Measurements from ENCODE around the gene ABLIM1.

ABLIM1 gene

DNA sequence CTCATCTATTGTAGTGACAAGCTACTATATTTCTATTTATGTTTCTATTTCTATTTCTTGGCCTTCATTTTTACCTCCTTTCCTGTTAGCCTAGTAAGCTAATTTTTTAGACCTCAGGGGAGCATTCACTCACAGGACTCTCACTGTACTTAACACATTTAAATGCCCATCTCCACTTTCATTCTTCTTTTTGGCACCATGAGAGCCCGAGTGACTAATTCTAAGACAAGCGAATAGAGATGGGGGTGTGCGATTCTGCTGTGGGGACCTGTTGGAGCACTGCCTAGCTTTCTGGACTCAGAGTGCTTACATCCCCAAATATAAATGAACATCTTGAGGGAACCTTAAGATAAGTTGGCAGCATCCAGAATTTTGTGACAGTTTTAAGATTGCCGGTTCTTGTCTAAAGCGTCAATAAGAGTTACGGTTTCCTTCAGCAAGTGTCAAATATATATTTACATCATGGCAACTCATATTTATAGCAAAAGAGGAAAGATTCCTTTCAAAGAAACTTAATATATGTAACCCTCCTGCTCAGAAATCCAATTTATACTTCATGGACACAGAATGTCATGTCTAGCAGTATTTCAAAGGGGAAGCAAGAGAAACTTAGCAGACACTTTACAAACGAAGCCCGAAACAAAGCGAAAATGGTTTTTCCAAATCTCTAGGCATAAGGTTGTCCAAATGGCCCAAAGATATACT, 199.7 kb downstream of the ABLIM1 start:
- DNase-seq (ENCODE audit: low spot score), result no peak

DNA sequence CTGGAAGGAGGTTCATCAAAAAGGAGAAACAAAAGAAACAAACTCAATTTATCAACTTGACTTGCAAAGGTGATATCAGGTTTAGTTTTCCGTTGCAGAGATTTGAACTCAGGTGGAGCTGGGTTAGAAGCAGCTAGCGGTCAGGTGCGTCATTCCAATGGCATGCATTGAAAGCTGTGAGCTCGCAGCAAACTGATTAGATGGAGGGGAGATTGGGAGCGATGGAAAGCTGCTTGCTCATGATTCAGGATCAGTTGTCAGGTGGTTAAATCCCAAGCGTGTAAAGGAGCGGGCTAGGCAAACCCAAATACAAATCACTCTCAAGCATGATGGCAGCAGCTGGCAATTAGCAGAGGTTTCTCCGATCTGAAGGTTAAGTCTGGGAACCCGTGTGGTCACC, 204.5 kb downstream of the ABLIM1 start:
- DNase-seq (ENCODE audit: low spot score), result no peak

DNA sequence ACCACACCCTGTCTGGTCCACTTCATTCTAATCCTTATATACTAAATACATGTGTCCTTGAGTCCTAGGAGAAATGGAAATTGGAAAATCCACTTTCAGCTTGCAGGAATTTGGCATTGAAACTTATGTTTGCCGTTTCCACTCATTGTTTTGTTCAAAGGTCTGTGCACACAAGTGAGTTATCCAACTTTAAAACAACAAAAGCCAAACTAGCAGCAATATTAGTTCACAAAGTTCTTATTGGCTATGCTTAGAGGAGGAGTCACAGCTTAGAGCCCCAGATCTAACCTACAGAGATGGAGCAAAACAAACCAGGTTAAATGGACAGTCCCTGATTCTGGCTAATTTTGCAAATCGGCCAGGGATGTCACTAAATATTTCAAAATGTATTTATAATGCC, 209.2 kb downstream of the ABLIM1 start:
- DNase-seq (ENCODE audit: low spot score), result no peak

GRCh38 chr10:114445332-114445731, 212.7 kb downstream of the ABLIM1 start:
- DNase-seq (ENCODE audit: low spot score), result no peak

DNA sequence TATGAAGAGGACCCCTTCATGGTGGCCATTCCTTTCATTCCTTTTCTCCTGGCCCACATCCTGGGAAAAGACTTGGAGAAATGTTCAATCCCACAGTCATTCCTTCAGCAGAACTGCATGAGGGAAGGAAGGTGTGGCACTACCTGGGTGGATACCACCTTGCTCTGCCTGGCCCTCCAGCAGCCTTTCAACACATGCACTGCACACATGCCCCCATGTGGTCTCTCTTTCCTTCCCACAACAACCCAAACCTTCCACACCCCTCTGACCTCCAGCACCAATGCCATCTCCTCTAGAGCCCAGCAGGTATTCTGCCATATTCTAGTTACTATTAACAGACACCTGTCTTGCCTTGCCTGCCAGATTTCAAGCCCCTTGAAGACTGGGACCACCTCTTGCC, 213.3 kb downstream of the ABLIM1 start:
- DNase-seq (ENCODE audit: low spot score), result no peak

DNA sequence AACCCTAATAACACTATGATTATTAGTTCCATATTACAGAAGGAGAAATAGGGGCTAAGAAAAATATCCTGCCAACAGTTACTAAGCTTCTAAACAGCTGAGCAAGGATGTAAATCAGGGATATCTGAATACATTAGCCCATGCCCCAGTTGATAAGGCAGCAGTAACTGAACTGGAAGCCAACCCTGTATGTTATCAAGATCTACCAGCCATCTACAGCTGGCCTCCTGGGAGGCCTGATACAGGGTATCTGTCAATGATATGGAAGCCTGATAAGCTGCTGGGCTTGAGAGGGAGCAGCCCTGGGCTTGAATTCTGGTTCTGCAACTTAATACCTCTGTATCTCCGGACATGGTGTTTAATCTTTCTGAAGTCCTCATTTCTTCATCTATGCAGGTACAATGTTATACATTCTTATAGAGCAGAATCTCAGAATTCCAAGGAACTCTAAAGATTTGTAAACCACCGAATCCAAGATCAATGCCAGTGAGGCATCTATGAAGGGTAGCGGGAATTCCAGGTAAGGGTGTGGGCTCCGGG, 215.9 kb downstream of the ABLIM1 start:
- DNase-seq (ENCODE audit: low spot score), result no peak

- DNase-seq (ENCODE audit: low spot score), result no peak
These were observed 217.0 kb downstream of the ABLIM1 start for GRCh38 chr10:114441107-114441506.

DNA sequence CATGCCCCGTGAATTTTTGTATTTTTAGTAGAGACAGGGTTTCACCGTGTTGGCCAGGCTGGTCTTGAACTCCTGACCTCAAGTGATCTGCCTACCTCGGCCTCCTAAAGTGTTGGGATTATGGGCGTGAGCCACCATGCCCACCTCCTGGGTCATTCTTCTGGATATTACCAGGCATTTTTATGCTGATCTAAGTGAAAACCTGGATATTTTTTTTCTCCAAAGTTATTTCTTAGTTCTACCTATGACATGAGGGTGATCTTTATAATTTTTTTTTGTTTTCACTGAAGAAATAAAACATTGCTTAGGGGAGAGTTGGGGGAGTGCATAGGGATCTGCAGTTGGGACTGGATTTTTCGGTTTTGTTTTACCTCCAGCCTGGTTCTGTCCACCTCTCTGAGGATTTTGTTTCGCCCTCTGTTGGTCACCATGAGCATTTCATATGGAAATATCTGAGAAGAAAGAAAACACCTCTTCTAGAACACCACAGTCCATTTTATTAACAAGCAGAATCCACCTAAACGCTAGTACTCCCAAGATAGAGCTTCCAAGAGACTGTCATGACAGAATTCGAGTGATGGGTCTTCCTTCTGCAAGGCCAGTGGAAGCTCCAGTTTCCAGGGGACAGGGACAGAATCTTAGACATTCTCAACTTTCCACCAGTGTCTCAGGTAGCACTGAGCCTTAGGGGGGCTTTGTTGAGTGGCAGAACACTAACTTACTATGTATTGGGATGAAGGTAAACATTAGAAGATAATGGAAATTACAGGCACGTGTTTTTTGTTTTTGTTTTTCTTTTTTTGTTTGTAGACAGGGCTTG, 220.4 kb downstream of the ABLIM1 start:
- peak; percentile 46 for DNase-seq (ENCODE audit: low spot score)

DNA sequence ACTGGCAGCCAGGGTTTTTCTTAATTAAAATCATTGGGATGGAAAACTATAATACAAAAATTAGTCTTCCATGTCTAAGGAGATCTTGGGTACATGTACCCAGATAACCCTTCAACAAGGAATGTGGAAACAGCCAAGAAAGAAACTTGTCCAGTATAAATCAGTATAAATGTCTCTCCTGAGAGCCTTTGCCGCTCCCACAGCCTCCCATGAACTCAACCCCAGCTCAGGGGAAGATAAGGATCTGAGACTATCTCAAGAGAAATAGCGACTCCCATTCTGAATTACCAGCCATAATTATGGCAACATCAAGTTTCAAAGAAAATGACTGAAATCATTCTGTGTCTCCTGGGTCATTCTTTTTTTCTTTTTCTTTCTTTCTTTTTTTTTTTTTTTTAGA, 221.1 kb downstream of the ABLIM1 start:
- no peak for DNase-seq (ENCODE audit: low spot score)

DNA sequence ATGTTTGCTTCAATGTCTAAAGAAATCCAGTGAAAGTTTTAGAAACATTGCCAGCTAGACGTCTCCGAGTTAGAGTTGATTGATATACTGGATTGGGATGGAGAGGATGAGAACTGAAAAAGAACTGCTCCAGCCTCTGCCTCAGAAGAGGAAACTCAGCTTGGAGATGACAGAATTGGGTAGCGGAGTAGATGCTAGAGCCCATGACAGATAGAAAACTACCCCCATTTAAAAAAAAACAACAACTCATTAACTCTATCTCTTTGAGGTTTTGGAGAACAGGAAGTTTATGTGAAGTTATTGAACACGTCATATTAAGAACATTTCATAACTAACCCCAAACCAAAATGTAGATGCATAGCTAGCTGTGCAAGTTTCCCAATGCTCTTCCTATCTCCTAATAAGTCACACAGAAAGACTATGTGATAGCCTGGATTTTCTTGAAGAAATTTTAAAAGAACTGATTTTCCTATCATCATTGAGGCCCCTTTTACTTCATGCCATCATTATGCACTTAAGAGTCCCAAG, 225.4 kb downstream of the ABLIM1 start:
- DNase-seq (ENCODE audit: low spot score), result no peak

- DNase-seq (ENCODE audit: low spot score), result no peak
These were observed 226.5 kb downstream of the ABLIM1 start for GRCh38 chr10:114431414-114432135.

DNA sequence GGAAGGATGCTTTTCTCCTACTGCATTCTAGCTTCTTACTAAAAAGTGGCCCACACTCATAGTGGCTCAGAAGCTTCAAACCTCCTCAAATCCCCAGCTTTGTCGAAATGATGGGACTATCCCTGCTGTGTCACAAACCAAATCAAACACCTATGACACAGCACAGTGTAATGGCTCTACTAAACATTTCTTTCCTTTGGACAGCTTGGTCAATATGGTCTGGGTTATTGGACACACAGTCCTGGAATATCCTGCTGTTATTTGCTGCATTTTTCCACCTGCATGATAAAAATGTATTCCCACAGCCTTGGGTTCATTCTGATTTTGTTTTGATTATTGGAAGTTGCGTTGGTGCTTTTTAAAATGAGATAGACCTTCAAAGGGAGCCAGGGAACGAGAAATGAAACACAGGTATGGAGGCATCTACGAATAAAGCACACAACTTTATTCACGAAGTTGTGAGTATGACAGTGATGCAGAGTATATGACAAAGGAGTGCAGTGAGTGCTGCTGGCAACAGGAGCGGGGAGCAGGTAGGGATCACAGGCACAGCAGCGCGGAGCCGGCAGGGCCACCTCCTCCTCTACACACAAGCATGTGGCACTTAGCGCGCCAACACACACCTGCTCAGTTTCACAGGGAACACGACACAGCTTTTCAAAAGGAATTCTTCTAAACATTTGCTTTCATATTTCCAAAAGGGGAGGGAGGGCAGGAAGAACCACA, 227.2 kb downstream of the ABLIM1 start:
- no peak for DNase-seq (ENCODE audit: low spot score)

DNA sequence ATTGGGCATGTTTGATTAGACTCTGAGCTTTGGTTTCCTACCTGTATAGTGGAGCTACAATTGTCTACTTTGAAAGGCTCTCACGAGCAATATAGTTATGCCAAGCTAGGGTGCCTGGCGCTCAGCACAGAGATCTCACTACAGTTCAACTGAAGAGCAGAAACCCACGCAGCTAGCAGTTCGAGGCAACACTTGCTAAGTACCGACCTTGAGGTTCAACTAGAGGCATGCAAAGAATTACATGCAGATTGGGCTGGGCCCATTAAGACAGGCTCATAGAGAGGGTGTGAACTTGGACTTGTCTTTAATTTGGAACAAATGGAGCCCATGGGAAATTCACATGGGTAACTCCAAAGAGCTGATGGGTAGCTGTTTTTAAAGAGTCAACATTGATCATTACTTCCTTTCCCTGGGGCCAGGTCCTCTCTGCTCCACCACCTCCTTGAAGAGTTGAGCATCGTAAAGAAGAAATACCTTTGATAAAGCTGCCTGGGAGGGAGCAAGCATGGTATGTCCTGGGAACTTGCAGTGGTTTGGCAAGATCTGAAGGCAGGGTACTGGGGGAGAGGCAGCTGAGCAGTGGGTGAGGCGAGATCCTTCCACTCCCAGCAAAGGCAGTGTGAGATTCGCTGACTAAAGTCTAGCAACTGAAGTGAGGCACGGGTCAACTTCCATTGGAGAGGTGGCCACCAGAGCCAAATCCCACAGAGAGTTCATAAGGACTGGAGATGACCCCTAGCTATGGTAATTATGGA, 228.3 kb downstream of the ABLIM1 start:
- DNase-seq (ENCODE audit: low spot score), result no peak

GRCh38 chr10:114427124-114427852, 230.8 kb downstream of the ABLIM1 start:
- DNase-seq (ENCODE audit: low spot score), result no peak

DNA sequence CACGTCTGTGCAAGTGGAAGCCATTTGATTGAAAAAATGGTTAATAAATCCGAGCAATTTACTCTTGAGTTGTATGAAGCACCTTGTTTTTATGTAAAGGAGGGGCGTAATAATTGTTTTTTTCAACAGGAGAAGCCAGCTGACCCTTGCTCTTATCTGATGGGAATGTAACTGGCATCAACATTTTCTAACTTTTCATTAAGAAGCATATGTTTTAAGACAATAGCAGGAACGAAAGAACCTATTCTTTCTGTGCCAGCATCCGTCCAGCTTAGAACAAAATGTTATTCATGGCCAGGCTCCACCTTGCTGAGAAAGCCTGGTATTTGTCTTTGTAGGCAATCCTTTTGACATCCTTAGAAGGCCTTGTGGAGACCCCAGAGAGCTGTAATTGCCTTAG, 231.6 kb downstream of the ABLIM1 start:
- DNase-seq (ENCODE audit: low spot score), result no peak

DNA sequence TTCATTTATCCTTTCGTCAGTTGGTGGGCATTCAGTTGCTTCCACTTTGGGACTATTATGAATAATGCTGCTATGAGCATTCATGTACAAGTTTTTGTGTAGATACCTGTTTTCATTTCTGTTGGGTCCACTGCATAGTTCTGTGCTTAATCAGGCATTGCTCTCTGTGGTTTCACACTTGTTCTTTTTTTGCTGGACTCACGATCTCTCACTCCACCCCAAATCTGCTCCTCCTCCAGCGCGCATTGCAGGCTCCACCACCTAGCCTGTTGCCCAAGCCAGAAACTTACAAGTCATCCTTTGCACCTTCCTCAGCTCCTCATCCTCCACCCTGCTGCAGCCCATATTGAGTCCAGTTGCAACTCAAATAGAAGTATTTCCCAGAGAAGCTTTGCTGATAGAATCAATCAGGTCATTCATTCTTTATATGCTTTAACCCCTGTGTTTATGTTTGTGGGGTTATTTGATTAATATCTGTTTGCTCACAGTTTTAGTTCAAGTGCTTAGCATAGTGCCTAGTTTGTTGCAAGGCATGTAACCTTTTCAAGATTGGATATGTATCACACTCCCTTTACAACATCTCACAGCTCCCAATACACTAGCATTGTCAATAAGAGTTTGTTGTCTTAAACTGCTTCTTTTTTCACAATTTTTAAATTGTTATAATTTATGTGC, 237.1 kb downstream of the ABLIM1 start:
- no peak for DNase-seq (ENCODE audit: low spot score)

DNA sequence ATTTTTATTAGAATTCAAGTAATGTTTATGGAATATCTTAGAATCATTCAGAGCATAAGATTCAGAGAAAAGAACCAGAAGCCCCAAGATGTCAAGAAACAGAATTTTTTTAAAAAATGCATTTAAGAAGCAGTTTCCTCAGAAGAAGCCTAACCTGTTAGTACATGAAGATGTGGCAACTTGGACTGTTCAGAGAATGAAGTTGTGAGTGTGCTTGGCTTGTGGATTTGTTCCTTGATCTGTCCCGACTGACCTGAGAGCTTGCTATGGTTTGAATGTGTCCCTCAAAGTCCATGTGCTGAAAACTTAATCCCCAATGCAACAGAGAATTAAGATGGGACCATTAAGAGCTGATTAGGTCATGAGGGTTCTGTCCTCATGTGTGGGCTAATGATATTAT, 240.0 kb downstream of the ABLIM1 start:
- DNase-seq (ENCODE audit: low spot score), result no peak

GRCh38 chr10:114412907-114413797, 244.9 kb downstream of the ABLIM1 start:
- no peak for DNase-seq (ENCODE audit: low spot score)
